Right cardiac atrium (tissue), 5 donors: ENCODE data around the gene CRABP2. TPM values are rescaled to one million over a fixed set of nuclear protein-coding genes. Genes with fewer than 3 reads are reported as not detected.

Source experiments
- ATAC-seq, 2 donors: fragments of 200-7000 bp; cut with Tn5 transposase; one replicate each; pipeline versions ENCODE4 v1.8.0 to v1.9.1; 2020; ENCODE audit warnings: moderate library complexity in 2 of 2, mild to moderate bottlenecking in 1 of 2
- DNase-seq, 3 donors: peaks; one replicate each; pipeline ENCODE4 v3.0.0-alpha.2; 2020
- H3K27ac ChIP-seq: one replicate; pipeline ENCODE4 v1.5.1; 2013; ENCODE audit warnings: mild to moderate bottlenecking, low read length, control low read depth, moderate library complexity
- H3K27me3 ChIP-seq: one replicate; pipeline ENCODE4 v1.6.1; 2013; ENCODE audit not compliant: control insufficient read depth, insufficient read depth
- H3K4me1 ChIP-seq: one replicate; pipeline ENCODE4 v1.6.1; 2013; ENCODE audit warnings: low read length; ENCODE audit not compliant: control insufficient read depth, insufficient read depth
- H3K4me3 ChIP-seq: one replicate; pipeline ENCODE4 v1.5.1; 2013; ENCODE audit warnings: low read length, control low read depth
- H3K9me3 ChIP-seq: one replicate; pipeline ENCODE4 v1.6.1; 2013; ENCODE audit warnings: low read length; ENCODE audit not compliant: control insufficient read depth
- WGBS: extraction: QIAGEN DNeasy Blood & Tissue Kit; methylation state at CpG from one replicate; pipeline ENCODE4 v1.1.7; 2013; 5-methylcytosine and 5-hydroxymethylcytosine counted together
- intact Hi-C, 4 donors: fragments of 100-400 bp; cut with DNase I; formaldehyde crosslinking; loops; one replicate each; pipeline versions ENCODE4 v1.11.0 to v1.14.0; 2022 to 2023
- polyA plus RNA-seq: library from polyadenylated mRNA; stranded (reverse); fragments of 200-250 nt; gene quantifications from one replicate; pipeline ENCODE4 v1.2.3, GENCODE V29; 2013
- total RNA-seq, 4 donors: library from RNA; stranded (reverse); fragmentation: NEBNext Ultra II Directional; extraction: Animal tissue kit (Norgen Biotek cat#: 25700); gene quantifications; one replicate each; pipeline ENCODE4 v1.2.1, GENCODE V29; 2021
- donor health status: healthy with polysubstance abuse.
- donor health status: DM: no; HTN: yes; CAD: no.
- donor health status: DM: no; HTN: no; CAD: no.
- donor health status: DM: no; HTN: yes; CAD: no; lungs with severe emphysema.
- donor health status: DM: yes; HTN: yes; CAD: no.

The CRABP2 gene
- total and polyA plus RNA-seq, 5 donors: 0.71 to 1.6 (median 0.76) TPM

DNA sequence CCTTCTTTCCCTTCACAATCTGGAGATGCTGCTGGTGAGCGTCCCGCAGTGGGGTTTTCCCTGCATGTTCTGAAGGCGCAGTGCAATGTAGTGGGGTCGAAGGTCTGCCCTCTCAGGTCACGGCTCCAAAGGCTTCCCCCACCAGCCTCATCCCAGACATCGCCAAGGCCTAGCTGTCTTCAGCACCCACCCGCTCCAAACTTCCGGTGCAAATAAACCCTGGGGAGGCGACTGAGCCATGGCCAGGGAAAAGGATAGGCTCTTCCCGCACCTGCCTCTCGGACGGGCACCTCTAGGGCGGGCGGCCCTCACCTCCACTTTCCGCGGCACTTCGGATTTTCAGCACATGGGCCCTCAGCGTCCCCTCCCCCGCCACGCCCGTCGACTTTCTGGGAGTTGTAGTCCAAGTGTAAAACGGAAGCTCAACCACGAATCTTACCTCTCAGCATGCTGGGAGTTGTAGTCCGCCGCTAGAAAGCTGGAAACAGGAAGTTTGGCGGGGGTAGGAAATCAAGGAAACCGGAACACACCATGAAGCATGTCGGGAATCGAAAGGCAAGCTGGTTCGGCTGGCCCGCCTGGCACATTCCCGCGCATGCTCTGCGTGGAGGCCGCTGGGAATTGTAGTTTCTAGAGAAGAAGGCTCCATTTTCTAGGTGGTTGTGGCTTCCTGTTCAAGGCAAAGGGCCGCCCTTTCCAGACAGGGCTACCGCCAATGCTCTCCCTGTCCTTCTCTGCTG, 35.5 kb upstream of the CRABP2 start, which contains the start of gene MRPL24:
Gene MRPL24, minus strand, starts transcription at position 348 of the 740 bp plus-strand sequence. CDS start 2,384 bp downstream, outside the sequence.
- intact Hi-C loops: no loop called here
- Histone ChIP-seq H3K4me3 (peak within 1 kb of the TSS; percentile 52), H3K27ac (peak within 1 kb of the TSS; percentile 71), H3K27me3 (no peaks in the 10 kb centered on the region), H3K4me1 (peaks cover 3% of the 10 kb centered on the region), H3K9me3 (no peaks in the 10 kb centered on the region)
- WGBS: under 1% methylated on average over 38 of the region's 38 CpGs
- DNase-seq (peak; percentile 96 to 99 (median 98)), ATAC-seq (peak; percentile 94 to 95)

DNA sequence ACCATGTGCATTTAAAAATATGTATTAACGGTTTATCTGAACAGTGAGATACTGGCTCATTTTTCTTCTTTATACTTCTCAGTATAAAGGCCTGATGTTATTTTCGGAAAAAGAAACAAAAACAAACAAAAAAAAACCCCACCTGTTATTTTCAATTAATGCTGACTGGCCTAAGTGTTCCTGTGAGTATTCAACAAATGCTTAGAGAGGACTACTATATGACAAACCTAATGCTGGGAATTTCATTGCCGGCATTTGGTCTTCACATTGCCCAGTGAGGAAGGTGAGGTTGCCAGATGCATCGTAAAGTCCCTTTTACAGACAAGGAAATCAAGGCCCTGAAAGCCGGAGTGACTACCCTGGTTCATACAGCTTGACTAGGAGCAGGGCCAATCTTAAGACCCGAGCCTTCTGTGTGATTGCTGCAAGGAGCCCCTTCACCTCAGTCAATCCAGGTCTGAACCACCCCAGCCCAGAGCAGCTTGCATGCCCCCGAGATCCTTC, 34.9 kb upstream of the CRABP2 start:
- peak; percentile 3 to 7 for ATAC-seq
- 25% methylated on average over 7 of the region's 7 CpGs for WGBS
- intact Hi-C loops: no loop called here

DNA sequence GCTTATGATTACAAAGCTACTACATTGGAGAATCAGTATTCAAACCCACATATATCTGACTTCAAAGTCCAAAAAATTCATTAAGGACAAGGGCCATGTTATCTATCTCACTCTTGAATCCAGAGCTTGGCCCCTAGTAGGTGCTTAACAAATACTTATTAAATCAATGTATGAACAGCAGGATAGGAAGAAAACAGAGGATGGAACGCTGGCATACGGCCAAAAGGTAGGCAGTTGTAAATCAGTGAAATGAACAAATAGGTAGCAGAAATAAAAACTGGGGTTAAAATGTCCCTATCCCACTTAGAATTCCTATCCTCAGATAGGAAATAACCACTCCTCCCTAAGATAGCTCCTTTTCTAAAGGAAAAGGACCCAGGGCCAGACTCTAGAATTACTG, 33.5 kb upstream of the CRABP2 start:
- Histone ChIP-seq H3K4me1 (no peaks in the 10 kb centered on the region), H3K9me3 (no peaks in the 10 kb centered on the region), H3K27ac (no peak overlapping the region), H3K4me3 (no peak overlapping the region), H3K27me3 (no peaks in the 10 kb centered on the region)
- WGBS: 78% methylated on average over 2 of the region's 2 CpGs
- peak in 1 of 3 donors; percentile 4 for DNase-seq
- ATAC-seq: no peak
- intact Hi-C loops: no loop called here

More for the DNA sequence above, 34.9 kb upstream of the CRABP2 start:
- Histone ChIP-seq H3K9me3 (no peaks in the 10 kb centered on the region), H3K27me3 (no peaks in the 10 kb centered on the region), H3K4me1 (no peaks in the 10 kb centered on the region), H3K4me3 (peak overlapping the region; percentile 52), H3K27ac (peak overlapping the region; percentile 34)
- no peak for DNase-seq

DNA sequence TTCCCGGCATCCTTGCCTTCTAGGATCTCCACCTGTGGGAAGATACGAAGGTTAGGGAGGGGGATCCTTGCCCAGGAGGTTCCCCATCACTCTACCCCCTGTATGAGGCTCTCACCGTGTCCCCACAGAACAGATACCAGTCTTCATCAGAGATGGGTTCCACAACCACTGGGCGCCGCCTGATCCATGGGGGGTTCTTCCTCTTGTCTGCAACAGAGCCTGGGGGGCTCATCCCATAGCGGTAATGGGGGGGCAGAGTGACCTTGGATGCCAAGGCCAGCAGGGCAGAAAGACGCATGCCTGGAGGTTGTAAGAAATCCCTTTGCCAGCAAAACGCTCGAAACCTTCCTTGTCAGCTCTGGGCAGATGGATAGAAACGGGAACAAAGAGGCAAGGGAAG, 33.0 kb upstream of the CRABP2 start:
- Histone ChIP-seq H3K27me3 (no peaks in the 10 kb centered on the region), H3K9me3 (no peaks in the 10 kb centered on the region), H3K27ac (no peak overlapping the region), H3K4me1 (no peaks in the 10 kb centered on the region), H3K4me3 (no peak overlapping the region)
- intact Hi-C loops: no loop called here
- peak in 1 of 3 donors; percentile 39 for DNase-seq
- 94% methylated on average over 10 of the region's 10 CpGs for WGBS
- no peak for ATAC-seq

DNA sequence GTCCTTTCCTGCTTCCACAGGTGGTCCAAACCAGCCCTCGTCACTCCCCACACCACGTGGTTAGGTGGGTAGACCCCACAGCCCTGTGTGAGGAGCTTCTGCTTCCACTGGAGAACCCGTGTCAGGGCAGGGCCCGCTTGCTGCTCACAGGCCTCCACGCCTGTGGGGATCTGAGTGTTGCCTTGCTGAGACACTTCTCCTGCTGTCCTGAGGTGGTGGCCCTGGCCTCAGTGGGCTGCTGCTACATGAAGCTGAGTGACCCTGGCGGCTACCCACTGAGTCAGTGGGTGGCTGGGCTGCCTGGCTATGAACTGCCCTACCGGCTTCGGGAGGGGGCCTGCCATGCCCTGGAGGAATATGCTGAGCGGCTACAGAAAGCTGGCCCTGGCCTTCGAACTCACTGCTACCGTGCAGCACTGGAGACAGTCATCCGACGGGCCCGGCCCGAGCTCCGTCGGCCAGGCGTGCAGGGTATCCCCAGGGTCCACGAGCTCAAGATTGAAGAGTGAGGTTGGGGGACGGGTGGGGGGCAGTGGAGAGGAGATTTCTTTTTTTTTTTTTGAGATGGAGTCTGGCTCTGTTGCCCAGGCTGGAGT, 28.7 kb upstream of the CRABP2 start:
- H3K9me3 ChIP-seq: no peaks in the 10 kb centered on the region
- no peaks in the 10 kb centered on the region for H3K27me3 ChIP-seq
- no peak overlapping the region for H3K27ac ChIP-seq
- intact Hi-C loops: no loop called here
- no peak for ATAC-seq
- DNase-seq: peak in 1 of 3 donors; percentile 53
- H3K4me3 ChIP-seq: no peak overlapping the region
- 93% methylated on average over 20 of the region's 20 CpGs for WGBS
- no peaks in the 10 kb centered on the region for H3K4me1 ChIP-seq

DNA sequence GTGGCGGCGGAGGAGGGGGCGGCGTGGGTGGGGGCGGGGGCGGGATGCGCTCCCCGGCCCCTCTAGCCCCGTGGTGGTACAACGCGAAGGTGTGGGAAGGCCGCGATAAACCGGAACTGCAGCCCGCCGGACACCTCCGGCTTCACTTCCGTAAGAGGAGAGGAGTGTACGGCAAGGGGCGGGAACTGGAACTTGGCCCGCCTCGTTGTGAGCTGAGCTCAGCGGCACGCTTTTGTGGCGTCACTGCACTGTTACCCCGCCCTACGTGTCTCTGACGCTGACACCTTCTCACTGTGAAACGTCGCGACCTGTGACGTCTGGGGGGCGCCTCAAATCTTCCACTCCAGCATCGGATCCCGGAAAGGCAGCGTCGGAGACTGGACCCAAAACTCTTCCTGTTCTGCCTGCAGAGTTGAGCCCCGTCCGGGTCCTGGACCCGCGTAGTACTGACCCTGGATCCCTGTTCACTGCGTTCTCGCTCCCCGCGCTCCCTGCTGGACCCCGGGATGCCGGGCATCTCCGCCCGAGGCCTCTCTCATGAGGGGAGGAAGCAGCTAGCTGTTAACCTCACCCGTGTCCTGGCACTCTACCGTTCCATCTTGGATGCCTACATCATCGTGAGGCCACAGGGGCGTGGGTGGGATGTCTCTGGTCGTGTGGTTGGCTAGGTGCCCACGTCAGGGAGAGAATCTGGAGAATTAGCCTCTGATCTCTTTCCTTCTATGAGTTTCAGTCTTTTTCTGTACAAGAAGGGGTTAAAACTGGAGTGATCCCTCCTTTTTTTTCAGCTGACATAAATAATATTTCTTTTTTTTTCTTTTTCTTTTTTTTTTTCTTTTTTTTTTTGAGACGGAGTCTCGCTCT, 23.4 kb upstream of the CRABP2 start, which contains the start of gene ISG20L2:
Gene ISG20L2, minus strand, starts transcription at position 168 of the 864 bp plus-strand sequence. CDS start 1,114 bp downstream, outside the sequence.
- intact Hi-C loops: loop anchor here in 2 of 4 donors (5.0 to 10.0 kb wide), 2 partner anchors 42 to 46 kb away; no protein-coding TSS in a partner anchor
- no peaks in the 10 kb centered on the region for H3K27me3 ChIP-seq
- WGBS: under 1% methylated on average over 57 of the region's 57 CpGs
- peaks cover 18% of the 10 kb centered on the region for H3K4me1 ChIP-seq
- H3K4me3 ChIP-seq: peak within 1 kb of the TSS; percentile 64
- peak within 1 kb of the TSS; percentile 78 for H3K27ac ChIP-seq
- DNase-seq: peak; percentile 98 to 99 (median 99)
- no peaks in the 10 kb centered on the region for H3K9me3 ChIP-seq
- ATAC-seq: peak; percentile 96 to 97

DNA sequence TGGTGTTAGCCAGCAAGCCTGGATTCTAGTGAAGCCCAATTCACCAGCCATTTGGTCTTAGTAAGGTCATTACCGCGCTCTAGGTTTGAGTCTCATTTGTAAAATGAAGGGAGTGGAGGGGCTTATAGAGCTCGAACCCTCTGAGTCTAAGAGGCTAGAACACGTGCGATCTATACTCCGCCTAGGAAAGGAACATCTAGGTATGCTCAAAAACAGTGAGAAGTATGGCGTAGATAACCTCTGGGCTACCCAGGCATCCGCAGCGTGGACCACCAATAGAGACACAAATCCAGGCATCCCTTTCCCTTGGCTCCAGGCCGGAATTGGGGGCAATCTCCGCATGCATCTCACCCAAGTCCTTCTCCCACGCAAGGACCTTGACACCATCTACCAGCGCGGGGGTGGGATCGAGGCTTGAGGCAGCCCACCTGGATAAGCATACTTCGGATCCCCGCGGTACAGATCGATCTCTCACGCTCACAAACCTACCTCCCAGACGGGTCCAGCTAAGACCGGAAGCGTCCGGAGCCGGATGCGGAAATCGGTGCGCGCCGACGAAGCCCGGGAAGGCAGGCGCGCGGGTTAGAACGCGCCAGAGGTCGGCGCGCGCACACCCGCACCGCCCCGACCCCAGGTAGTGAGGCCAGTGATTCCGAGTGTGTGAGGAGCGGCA, 22.7 kb upstream of the CRABP2 start, which contains the start of gene METTL25B:
Gene METTL25B, plus strand, starts transcription at position 544 of the 673 bp plus-strand sequence. CDS start 636 bp downstream, outside the sequence.
- Histone ChIP-seq H3K4me1 (peaks cover 18% of the 10 kb centered on the region), H3K27ac (peak within 1 kb of the TSS; percentile 78), H3K9me3 (no peaks in the 10 kb centered on the region), H3K4me3 (peak within 1 kb of the TSS; percentile 64), H3K27me3 (no peaks in the 10 kb centered on the region)
- under 1% methylated on average over 46 of the region's 46 CpGs for WGBS
- DNase-seq (peak; percentile 87 to 93 (median 93)), ATAC-seq (peak; percentile 84 to 85)
- intact Hi-C loops: loop anchor here in 3 of 4 donors (2.0 to 10.0 kb wide), 3 partner anchors 37 to 47 kb away; no protein-coding TSS in a partner anchor

DNA sequence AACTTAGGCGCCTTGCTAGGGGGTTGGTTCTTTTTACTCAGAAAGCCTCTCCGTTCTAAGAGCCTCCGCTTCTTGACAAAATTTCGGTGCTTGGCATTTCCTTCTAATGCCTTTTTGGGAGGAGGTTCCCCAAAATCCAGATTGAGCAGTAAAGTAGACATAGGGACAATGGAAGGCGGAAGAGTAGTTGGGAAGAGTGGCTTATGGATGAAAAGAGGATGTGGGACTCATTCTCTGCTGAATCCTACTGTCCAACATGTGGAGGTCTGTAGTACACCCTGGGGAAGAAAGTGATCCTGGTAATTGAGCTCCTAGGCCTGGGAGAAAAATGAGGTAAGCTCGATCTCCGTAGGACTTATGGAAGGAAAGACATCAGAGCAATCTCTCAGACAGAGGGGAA, 22.1 kb upstream of the CRABP2 start:
- intact Hi-C loops: loop anchor here in 3 of 4 donors (2.0 to 10.0 kb wide), 3 partner anchors 37 to 47 kb away; no protein-coding TSS in a partner anchor
- DNase-seq (no peak), ATAC-seq (no peak)
- no peaks in the 10 kb centered on the region for H3K27me3 ChIP-seq
- no peak overlapping the region for H3K27ac ChIP-seq
- peaks cover 18% of the 10 kb centered on the region for H3K4me1 ChIP-seq
- 52% methylated on average over 7 of the region's 7 CpGs for WGBS
- H3K4me3 ChIP-seq: peak overlapping the region; percentile 64
- H3K9me3 ChIP-seq: no peaks in the 10 kb centered on the region

DNA sequence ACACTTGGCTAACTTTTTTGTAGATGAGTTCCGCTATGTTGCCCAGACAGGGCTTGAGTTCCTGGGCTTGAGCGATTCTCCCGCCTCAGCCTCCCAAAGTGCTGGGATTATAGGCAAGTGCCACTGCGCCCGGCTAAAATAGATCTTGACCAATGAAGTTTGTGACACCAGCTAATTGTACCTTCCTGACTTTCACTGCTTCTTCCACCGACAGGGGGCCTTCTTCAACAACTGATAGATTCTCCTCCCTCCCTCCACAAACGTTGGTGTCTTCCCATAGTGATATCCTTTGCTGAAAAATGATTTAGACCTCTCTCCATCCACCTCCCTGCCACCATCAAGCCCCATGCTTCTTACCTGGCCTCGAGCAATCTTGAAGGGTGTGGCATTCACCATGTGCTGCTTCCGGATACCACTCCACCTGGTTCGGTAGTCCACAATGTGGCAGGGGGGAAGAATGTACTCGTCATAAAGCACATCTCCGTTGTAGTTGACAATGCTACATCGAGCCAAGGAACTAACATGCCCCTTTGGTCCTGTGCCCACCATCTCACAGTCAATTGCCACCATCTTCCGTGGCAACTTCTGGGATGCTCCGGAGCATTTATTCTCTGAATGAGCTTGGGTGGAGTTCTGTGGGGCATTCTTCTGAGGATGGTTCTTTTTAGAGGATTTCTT, 21.3 kb upstream of the CRABP2 start:
- Histone ChIP-seq H3K4me1 (peaks cover 18% of the 10 kb centered on the region), H3K27ac (no peak overlapping the region), H3K9me3 (no peaks in the 10 kb centered on the region), H3K27me3 (no peaks in the 10 kb centered on the region), H3K4me3 (no peak overlapping the region)
- WGBS: 48% methylated on average over 15 of the region's 15 CpGs
- ATAC-seq (no peak), DNase-seq (peak in 1 of 3 donors; percentile 18)
- intact Hi-C loops: loop anchor here in 3 of 4 donors (2.0 to 10.0 kb wide), 3 partner anchors 36 to 48 kb away; no protein-coding TSS in a partner anchor
